SW480 (cell line): Measurements from ENCODE around the gene ADAMTS2.

ENCODE experiments used
- DNase-seq: peaks from one replicate; pipeline ENCODE4 v3.0.0-alpha.2; 2016; ENCODE audit warnings: low spot score

ADAMTS2 gene

GRCh38 chr5:179371681-179372680 is 26.7 kb upstream of the ADAMTS2 start:
- no peak for DNase-seq

DNA sequence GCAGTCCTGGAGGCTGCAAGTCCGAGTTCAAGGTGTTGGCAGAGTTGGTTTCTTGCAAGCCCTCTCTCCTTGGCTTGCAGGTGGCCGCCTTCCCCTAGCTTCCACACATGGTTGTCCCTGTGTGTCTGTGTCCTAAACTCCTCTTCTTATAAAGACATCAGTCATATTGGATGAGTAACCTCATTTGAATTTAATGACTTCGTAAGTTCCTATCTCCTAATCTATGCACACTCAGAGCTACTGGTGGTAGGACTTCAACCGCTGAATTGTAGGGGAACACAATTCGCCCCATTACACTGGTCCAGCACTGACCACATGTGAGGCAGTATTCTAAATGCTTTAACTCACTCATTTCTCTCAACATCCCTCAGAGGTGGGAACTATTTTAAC is 25.9 kb upstream of the ADAMTS2 start:
- no peak for DNase-seq

GRCh38 chr5:179370490-179371120 is 25.3 kb upstream of the ADAMTS2 start:
- DNase-seq = no peak

- no peak for DNase-seq
Observed at GRCh38 chr5:179369530-179369884, 24.2 kb upstream of the ADAMTS2 start.

GRCh38 chr5:179368806-179369529 is 23.7 kb upstream of the ADAMTS2 start:
- DNase-seq = no peak

DNA sequence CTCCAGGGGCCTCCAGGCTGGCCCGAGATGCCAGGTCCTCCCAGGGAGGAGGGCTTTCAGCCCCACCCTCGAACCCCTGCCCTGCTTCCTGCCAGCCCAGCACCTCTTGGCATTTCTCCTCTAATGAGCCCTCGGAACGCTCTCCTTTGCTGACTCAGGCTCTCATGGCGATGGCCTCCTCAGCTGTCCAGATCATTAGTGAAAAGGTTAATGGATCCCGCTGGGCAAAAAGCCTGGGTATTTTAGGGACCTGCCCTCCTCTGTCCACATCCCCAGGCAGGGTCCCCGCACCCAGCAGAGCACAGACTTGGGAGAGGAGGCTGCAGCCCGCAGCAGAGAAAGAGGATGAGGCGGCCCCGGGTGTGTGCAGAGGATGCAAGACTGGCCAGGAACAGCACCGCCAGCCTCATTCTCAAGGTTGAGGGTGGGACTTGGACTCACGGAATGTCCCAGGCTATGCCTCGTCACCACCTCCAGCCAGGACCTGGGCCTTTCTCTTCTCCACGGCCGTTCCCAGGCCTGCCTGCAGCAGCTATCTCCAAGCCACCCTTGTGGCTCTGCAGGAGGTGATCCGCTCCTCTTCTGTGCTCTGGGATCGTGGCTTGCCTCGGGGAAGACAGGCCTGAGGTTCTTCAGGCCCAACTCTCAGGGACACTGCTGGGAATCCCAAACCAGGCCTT is 23.0 kb upstream of the ADAMTS2 start:
- DNase-seq = no peak

DNA sequence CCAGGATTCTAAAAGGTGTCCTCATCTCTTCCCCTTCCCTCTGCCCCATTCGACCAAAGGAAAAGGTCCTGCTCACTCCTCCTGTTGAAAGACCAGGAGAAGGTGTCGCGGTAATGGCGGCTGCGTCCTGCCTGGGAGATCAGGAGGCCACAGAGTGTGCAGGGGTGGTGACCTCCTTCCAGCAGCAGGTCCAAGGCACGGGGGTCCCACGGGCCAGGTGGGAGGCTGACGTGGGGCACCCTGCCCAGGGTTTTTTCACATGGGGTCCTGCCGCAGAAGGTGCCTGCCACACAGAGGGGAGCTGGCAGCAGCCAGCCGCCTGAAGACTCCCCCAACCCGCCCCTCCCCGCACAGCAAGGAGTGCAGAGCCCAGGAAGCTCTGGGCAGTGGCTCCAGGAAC is 22.2 kb upstream of the ADAMTS2 start:
- DNase-seq = no peak

DNA sequence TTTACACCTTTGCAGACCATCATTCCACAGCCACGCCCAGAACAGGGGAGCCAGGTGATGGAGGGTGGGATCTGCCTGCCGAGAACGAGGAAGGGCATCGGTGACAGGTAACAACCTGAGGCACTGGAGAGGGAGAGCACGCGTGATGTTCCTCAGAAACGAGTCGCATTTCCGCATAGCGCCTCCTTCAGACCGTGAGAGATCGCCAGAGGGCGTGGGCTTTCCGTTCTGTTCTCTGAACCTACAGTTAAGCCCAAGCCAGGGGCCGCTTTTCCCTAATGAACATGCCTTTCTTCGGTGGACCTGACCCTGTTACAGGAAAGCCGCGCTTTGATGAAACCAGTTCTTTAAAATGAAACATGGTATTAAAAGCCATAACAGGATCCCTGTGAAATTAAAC is 17.1 kb upstream of the ADAMTS2 start:
- DNase-seq = no peak

DNA sequence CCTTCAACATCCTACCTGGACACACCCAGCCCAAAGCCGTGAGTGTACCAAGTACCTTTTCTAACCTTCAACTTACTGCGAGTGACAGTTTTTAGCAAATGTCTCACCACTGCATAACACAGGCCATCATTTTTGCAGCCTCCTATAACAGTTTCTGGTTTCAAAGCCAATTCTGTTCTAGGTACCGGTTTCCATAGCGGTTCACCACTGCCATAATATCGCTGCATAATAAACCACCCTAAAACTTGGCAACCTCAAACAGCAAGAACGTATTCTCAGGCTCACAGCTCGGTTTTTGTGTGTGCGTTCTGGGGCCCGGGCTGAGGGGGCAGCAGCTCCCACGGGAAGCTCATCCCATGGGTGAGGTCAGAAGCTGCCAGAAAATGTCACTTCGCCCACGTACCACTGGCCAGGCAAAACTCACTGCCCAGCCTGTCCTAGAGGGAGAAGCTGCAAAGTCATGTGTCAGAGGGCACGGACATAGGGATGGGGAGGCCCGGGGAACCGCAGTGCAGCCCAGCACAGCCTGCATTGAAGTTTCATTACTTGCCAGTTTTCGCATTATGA is 15.9 kb upstream of the ADAMTS2 start:
- DNase-seq = no peak

DNA sequence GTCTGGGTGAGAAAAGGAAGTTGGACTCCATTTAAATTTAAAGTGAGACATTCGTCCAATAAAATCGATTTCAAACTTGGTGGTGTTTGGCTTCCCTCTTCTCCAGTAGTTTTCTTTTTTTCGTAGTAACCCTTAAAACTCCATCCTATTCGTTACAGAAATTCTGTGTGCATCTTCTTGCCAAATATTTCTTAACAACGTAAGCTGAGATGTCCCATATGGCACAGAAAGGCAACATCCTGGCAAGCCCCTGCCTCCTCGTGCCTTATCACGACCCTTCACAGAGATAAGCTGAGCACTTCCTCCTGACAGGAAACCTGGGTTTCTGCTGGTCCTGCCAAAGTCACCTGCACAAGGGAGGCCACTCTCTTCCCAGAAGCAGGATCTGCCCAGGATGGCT is 11.8 kb upstream of the ADAMTS2 start:
- no peak for DNase-seq

- DNase-seq = no peak
Observed at GRCh38 chr5:179355976-179356974, 11.0 kb upstream of the ADAMTS2 start.

- DNase-seq = no peak
Observed at GRCh38 chr5:179354305-179354882, 9.1 kb upstream of the ADAMTS2 start.

DNA sequence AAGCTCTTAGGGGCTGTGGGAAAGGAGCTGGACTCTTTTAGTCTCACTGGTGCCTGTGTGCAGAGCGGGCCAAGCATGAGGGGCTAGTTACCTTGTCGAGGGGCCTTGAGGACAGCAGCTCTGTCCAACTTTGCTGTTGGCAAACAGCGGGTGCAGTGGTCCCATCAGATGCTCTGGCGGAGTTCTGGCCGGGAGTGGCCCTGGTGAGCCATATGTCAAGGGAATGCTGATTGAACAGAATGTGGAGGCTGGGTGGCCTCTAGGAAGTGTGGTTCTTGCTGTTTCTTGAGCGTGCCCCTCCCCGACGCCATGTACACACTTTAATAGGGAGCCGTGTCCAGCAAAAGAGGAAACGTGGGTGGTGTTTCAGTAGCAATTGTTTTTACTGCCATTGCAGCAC is 3.6 kb upstream of the ADAMTS2 start:
- DNase-seq = no peak

GRCh38 chr5:179348011-179348530 is 2.8 kb upstream of the ADAMTS2 start:
- DNase-seq = no peak

- no peak for DNase-seq
Observed at GRCh38 chr5:179347581-179347980, 2.3 kb upstream of the ADAMTS2 start.

DNA sequence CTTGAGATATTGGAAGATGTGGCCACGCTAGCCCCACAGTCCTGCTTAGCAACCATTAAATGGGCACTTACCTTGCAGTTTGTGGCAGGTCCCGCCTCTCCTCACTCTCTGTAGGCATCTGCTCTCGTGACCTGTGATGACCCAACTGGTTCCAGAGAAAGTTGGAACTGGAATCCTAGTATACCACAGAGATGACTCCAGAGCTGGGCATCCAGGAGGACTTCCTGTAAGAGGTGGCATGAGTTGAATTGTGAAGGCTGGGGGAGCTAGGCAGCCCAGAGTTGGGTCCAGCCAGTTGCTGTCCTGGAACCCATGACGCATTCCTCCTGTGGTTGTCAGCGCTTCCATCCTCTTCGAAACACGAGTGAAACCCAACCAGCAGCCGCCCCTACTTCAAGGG is 1.6 kb upstream of the ADAMTS2 start:
- DNase-seq = no peak

DNA sequence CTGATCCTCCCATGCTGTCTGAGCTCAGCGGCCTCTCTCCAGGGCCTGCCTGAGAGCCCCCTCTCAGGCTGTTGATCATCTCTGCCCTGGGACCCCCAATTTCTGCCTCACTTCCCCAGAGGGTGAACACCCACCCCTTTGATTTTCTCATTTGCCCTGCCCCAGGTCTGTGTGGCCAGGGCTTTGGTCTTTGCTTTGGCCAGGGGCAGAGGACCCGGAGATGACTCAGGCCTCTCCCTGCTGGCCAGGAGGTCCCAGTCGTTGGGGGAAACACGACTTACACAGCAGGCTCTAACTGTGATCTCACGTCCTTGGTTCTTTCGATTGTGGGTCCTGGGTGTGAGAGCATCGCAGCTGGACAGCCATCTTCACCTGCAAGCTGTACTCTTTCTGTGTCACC is 1.1 kb upstream of the ADAMTS2 start:
- no peak for DNase-seq

DNA sequence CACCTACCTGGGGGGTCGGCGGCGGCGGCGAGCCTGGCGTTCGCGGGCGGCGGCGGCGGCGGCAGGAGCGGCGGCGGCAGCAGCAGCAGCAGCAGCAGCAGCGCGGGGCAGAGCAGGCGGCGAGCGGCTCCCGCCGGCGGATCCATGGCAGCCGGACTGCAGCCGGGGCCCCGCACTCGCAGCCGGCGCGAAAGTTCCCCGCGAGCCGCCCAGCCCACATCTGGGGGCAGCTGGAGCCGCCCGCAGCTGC is 153 bp downstream of the ADAMTS2 start:
- no peak for DNase-seq

DNA sequence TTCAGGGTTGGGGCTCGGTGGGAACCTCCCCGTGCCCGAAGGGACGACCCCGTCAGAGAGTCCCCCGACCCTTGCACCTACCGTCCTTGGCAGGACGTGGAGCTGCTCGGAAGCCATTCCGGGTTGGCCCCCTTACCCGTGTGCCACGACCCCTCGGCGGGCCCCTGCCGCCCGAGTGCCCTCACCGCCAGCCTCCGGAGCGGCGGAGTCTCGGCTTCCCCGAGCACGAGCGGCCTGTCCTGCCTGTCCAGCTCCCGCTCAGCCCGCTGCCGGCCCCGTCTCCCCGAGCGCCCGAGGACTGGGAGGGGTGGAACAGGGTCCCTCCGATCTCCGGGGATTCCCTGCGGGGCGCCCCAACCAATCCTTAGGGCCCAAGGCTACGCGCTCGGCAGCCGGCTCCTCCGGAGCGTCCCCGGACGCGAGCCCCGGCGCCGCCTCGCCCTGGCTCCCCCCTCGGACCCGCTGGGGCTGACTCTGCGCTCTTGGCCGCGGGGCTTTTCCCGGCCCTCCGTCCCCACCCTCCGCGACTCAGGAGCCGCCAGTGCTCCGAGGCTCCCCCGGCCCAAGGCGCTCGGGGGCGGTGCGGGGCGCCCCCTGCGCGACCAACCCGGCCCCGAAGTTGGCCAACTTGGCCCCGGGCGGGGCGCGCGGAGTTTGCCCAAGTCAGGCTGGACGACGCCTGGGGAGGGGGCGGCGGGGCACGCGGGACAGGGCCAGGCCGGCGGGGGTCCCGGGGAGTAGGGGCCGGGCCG is 654 bp downstream of the ADAMTS2 start:
- DNase-seq = no peak
